Ishikawa (cell line): Measurements from ENCODE around the gene PTPN1.

Source experiments
- CEBPB ChIP-seq: IDR thresholded peaks from 2 replicates; pipeline ENCODE4 v1.6.1; 2012
- EGR1 ChIP-seq: IDR thresholded peaks from 2 replicates; pipeline ENCODE4 v1.6.1; 2012
- EP300 ChIP-seq: IDR thresholded peaks from 2 replicates; pipeline ENCODE4 v1.6.1; 2012; ENCODE audit warnings: borderline replicate concordance
- FOXM1 ChIP-seq: IDR thresholded peaks from 2 replicates; pipeline ENCODE4 v1.6.1; 2012; ENCODE audit warnings: low read depth, borderline replicate concordance
- NFIC ChIP-seq: IDR thresholded peaks from 2 replicates; pipeline ENCODE4 v1.6.1; 2012
- RAD21 ChIP-seq: IDR thresholded peaks from 2 replicates; pipeline ENCODE4 v1.6.1; 2012; ENCODE audit warnings: low read depth
- TAF1 ChIP-seq: IDR thresholded peaks from 2 replicates; pipeline ENCODE4 v1.6.1; 2012; ENCODE audit warnings: low read depth, mild to moderate bottlenecking
- TEAD4 ChIP-seq: IDR thresholded peaks from 2 replicates; pipeline ENCODE4 v1.6.1; 2012
- YY1 ChIP-seq: IDR thresholded peaks from 2 replicates; pipeline ENCODE4 v1.6.1; 2012; ENCODE audit warnings: low read depth
- TF ChIP-seq, protein P1 (sequence below): IDR thresholded peaks from 2 replicates; pipeline ENCODE4 v1.6.1; 2012; ENCODE audit warnings: low read depth, mild to moderate bottlenecking
- TF ChIP-seq, protein P2 (sequence below): IDR thresholded peaks from 2 replicates; pipeline ENCODE4 v1.6.1; 2012
- TF ChIP-seq, protein P3 (sequence below): IDR thresholded peaks from 2 replicates; pipeline ENCODE4 v1.6.1; 2012

GRCh38 chr20:50628332-50628731, 118.1 kb downstream of the PTPN1 start:
- TF ChIP-seq YY1 (no peak), EGR1 (no peak), TEAD4 (no peak), TAF1 (no peak), EP300 (no peak), FOXM1 (no peak), NFIC (no peak), RAD21 (no peak), CEBPB (no peak)
- TF ChIP-seq, protein P1, sequence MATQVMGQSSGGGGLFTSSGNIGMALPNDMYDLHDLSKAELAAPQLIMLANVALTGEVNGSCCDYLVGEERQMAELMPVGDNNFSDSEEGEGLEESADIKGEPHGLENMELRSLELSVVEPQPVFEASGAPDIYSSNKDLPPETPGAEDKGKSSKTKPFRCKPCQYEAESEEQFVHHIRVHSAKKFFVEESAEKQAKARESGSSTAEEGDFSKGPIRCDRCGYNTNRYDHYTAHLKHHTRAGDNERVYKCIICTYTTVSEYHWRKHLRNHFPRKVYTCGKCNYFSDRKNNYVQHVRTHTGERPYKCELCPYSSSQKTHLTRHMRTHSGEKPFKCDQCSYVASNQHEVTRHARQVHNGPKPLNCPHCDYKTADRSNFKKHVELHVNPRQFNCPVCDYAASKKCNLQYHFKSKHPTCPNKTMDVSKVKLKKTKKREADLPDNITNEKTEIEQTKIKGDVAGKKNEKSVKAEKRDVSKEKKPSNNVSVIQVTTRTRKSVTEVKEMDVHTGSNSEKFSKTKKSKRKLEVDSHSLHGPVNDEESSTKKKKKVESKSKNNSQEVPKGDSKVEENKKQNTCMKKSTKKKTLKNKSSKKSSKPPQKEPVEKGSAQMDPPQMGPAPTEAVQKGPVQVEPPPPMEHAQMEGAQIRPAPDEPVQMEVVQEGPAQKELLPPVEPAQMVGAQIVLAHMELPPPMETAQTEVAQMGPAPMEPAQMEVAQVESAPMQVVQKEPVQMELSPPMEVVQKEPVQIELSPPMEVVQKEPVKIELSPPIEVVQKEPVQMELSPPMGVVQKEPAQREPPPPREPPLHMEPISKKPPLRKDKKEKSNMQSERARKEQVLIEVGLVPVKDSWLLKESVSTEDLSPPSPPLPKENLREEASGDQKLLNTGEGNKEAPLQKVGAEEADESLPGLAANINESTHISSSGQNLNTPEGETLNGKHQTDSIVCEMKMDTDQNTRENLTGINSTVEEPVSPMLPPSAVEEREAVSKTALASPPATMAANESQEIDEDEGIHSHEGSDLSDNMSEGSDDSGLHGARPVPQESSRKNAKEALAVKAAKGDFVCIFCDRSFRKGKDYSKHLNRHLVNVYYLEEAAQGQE, result no peak
- TF ChIP-seq, protein P2, sequence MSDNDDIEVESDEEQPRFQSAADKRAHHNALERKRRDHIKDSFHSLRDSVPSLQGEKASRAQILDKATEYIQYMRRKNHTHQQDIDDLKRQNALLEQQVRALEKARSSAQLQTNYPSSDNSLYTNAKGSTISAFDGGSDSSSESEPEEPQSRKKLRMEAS, result no peak
- TF ChIP-seq, protein P3, sequence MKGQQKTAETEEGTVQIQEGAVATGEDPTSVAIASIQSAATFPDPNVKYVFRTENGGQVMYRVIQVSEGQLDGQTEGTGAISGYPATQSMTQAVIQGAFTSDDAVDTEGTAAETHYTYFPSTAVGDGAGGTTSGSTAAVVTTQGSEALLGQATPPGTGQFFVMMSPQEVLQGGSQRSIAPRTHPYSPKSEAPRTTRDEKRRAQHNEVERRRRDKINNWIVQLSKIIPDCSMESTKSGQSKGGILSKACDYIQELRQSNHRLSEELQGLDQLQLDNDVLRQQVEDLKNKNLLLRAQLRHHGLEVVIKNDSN, result no peak
